DMS153 treated with DMSO at 0.1 percent for 48 hours (cell line): ENCODE data around the gene SFXN5.

Experiments used
- DNase-seq: peaks from one replicate; lab custom pipeline; 2025; ENCODE audit not compliant: unreplicated experiment; lab: John Stamatoyannopoulos, UW

Gene SFXN5

GRCh38 chr2:72959554-72959953 is 112.0 kb downstream of the SFXN5 start:
- no peak for DNase-seq

GRCh38 chr2:72958542-72959385 is 112.7 kb downstream of the SFXN5 start:
- DNase-seq, result no peak

GRCh38 chr2:72956936-72957335 is 114.6 kb downstream of the SFXN5 start:
- DNase-seq, result no peak

GRCh38 chr2:72956050-72956395 is 115.5 kb downstream of the SFXN5 start:
- DNase-seq, result no peak

- no peak for DNase-seq
Measured at GRCh38 chr2:72955228-72956049, 116.1 kb downstream of the SFXN5 start.

GRCh38 chr2:72954376-72955227 is 116.9 kb downstream of the SFXN5 start:
- no peak for DNase-seq

- no peak for DNase-seq
Measured at GRCh38 chr2:72953976-72954375, 117.5 kb downstream of the SFXN5 start.

- DNase-seq, result no peak
Measured at GRCh38 chr2:72953528-72953927, 118.0 kb downstream of the SFXN5 start.

- no peak for DNase-seq
Measured at GRCh38 chr2:72952961-72953360, 118.6 kb downstream of the SFXN5 start.

GRCh38 chr2:72952110-72952823 is 119.2 kb downstream of the SFXN5 start:
- no peak for DNase-seq

- DNase-seq, result no peak
Measured at GRCh38 chr2:72951303-72952095, 120.0 kb downstream of the SFXN5 start.

GRCh38 chr2:72950558-72951255 is 120.8 kb downstream of the SFXN5 start:
- no peak for DNase-seq

GRCh38 chr2:72949642-72950041 is 121.9 kb downstream of the SFXN5 start:
- no peak for DNase-seq

- DNase-seq, result no peak
Measured at GRCh38 chr2:72949045-72949444, 122.5 kb downstream of the SFXN5 start.

GRCh38 chr2:72947952-72948830 is 123.3 kb downstream of the SFXN5 start:
- no peak for DNase-seq

GRCh38 chr2:72946466-72946865 is 125.0 kb downstream of the SFXN5 start:
- no peak for DNase-seq

- no peak for DNase-seq
Measured at GRCh38 chr2:72945450-72946019, 126.0 kb downstream of the SFXN5 start.
